Measurements from ENCODE around the gene SUPT3H.

SUPT3H gene

GRCh38 chr6:44999066-44999465 is 378.7 kb downstream of the SUPT3H start:
- no peak overlapping the region for H3K4me3 ChIP-seq (ENCODE audit: low read depth, low read length)
- TF ChIP-seq CTCF (IDR thresholded peaks at IDR 0.05; ENCODE audit: low read depth, low read length, missing control alignments), result no peak
- DNase-seq (ENCODE audit: low read depth), result no peak
- in situ Hi-C loops (cut with HindIII; ENCODE audit: low sequenced_read_pairs), result no loop called here

GRCh38 chr6:44995486-44996132 is 382.1 kb downstream of the SUPT3H start:
- TF ChIP-seq CTCF (IDR thresholded peaks at IDR 0.05; ENCODE audit: low read depth, low read length, missing control alignments), result no peak
- no peak for DNase-seq (ENCODE audit: low read depth)
- H3K4me3 ChIP-seq (ENCODE audit: low read depth, low read length), result no peak overlapping the region
- in situ Hi-C loops (cut with HindIII; ENCODE audit: low sequenced_read_pairs), result no loop called here

- in situ Hi-C loops (cut with HindIII; ENCODE audit: low sequenced_read_pairs), result no loop called here
- H3K4me3 ChIP-seq (ENCODE audit: low read depth, low read length), result no peak overlapping the region
- no peak for DNase-seq (ENCODE audit: low read depth)
These were observed 388.3 kb downstream of the SUPT3H start for GRCh38 chr6:44989391-44989790.

GRCh38 chr6:44985006-44985405 is 392.7 kb downstream of the SUPT3H start:
- in situ Hi-C loops (cut with HindIII; ENCODE audit: low sequenced_read_pairs), result no loop called here
- DNase-seq (ENCODE audit: low read depth), result no peak
- TF ChIP-seq CTCF (IDR thresholded peaks at IDR 0.05; ENCODE audit: low read depth, low read length, missing control alignments), result no peak
- H3K4me3 ChIP-seq (ENCODE audit: low read depth, low read length), result no peak overlapping the region

More at GRCh38 chr6:44989391-44989790, 388.3 kb downstream of the SUPT3H start:
- TF ChIP-seq CTCF (IDR thresholded peaks at IDR 0.05; ENCODE audit: low read depth, low read length, missing control alignments), result no peak

- TF ChIP-seq CTCF (IDR thresholded peaks at IDR 0.05; ENCODE audit: low read depth, low read length, missing control alignments), result no peak
These were observed 394.0 kb downstream of the SUPT3H start for GRCh38 chr6:44983467-44984365.

GRCh38 chr6:44980841-44981240 is 396.9 kb downstream of the SUPT3H start:
- no peak for TF ChIP-seq CTCF (IDR thresholded peaks at IDR 0.05; ENCODE audit: low read depth, low read length, missing control alignments)
- in situ Hi-C loops (cut with HindIII; ENCODE audit: low sequenced_read_pairs), result no loop called here
- DNase-seq (ENCODE audit: low read depth), result no peak
- H3K4me3 ChIP-seq (ENCODE audit: low read depth, low read length), result no peak overlapping the region

More at GRCh38 chr6:44983467-44984365, 394.0 kb downstream of the SUPT3H start:
- in situ Hi-C loops (cut with HindIII; ENCODE audit: low sequenced_read_pairs), result no loop called here
- no peak for DNase-seq (ENCODE audit: low read depth)
- no peak overlapping the region for H3K4me3 ChIP-seq (ENCODE audit: low read depth, low read length)

All from astrocyte of the cerebellum (primary cell).